ENCODE data around the gene MCUB. TPM values are rescaled to one million over a fixed set of nuclear protein-coding genes. Genes with fewer than 3 reads are reported as not detected.

The MCUB gene
- total RNA-seq, 1 donor = 22.8 TPM

- H3K36me3 ChIP-seq (ENCODE audit: insufficient read depth, low read length) = no peaks in the 10 kb centered on the region
- DNase-seq (ENCODE audit: insufficient read length, low spot score, missing footprints) = no peak
- no peak overlapping the region for H2AFZ ChIP-seq (ENCODE audit: low read length)
- no peak overlapping the region for H3K4me3 ChIP-seq (ENCODE audit: insufficient read depth, low read length)
- H3K27me3 ChIP-seq (ENCODE audit: insufficient read depth, low read length) = no peaks in the 10 kb centered on the region
- H4K20me1 ChIP-seq (ENCODE audit: insufficient read depth, low read length) = peaks cover 2% of the 10 kb centered on the region
- H3K9me3 ChIP-seq (ENCODE audit: low read depth, low read length) = no peaks in the 10 kb centered on the region
- no peak overlapping the region for H3K27ac ChIP-seq (ENCODE audit: low read depth, low read length)
- TF ChIP-seq CTCF (IDR thresholded peaks at IDR 0.05; ENCODE audit: extremely low read depth, low read depth, low read length) = no peak
- H3K79me2 ChIP-seq (ENCODE audit: insufficient read depth, low read length) = peaks cover 6% of the 10 kb centered on the region
- H3K4me1 ChIP-seq (ENCODE audit: insufficient read depth, low read length) = no peaks in the 10 kb centered on the region
- no peak overlapping the region for H3K4me2 ChIP-seq (ENCODE audit: insufficient read depth, low read length)
Observed at GRCh38 chr4:109572154-109572553, 12.1 kb downstream of the MCUB start.

GRCh38 chr4:109574443-109574850 is 14.4 kb downstream of the MCUB start:
- Histone ChIP-seq H3K4me2 (ENCODE audit: insufficient read depth, low read length) (no peak overlapping the region), H3K27me3 (ENCODE audit: insufficient read depth, low read length) (no peaks in the 10 kb centered on the region), H3K4me3 (ENCODE audit: insufficient read depth, low read length) (no peak overlapping the region), H4K20me1 (ENCODE audit: insufficient read depth, low read length) (peaks cover 2% of the 10 kb centered on the region), H3K27ac (ENCODE audit: low read depth, low read length) (no peak overlapping the region), H3K36me3 (ENCODE audit: insufficient read depth, low read length) (no peaks in the 10 kb centered on the region), H3K4me1 (ENCODE audit: insufficient read depth, low read length) (no peaks in the 10 kb centered on the region), H3K9me3 (ENCODE audit: low read depth, low read length) (no peaks in the 10 kb centered on the region), H2AFZ (ENCODE audit: low read length) (no peak overlapping the region), H3K79me2 (ENCODE audit: insufficient read depth, low read length) (peaks cover 6% of the 10 kb centered on the region)
- TF ChIP-seq CTCF (IDR thresholded peaks at IDR 0.05; ENCODE audit: extremely low read depth, low read depth, low read length) = peak; percentile 26
- DNase-seq (ENCODE audit: insufficient read length, low spot score, missing footprints) = no peak

- DNase-seq (ENCODE audit: insufficient read length, low spot score, missing footprints) = no peak
- TF ChIP-seq CTCF (IDR thresholded peaks at IDR 0.05; ENCODE audit: extremely low read depth, low read depth, low read length) = no peak
- no peak overlapping the region for H3K4me3 ChIP-seq (ENCODE audit: insufficient read depth, low read length)
- H3K4me1 ChIP-seq (ENCODE audit: insufficient read depth, low read length) = no peaks in the 10 kb centered on the region
- H3K27me3 ChIP-seq (ENCODE audit: insufficient read depth, low read length) = no peaks in the 10 kb centered on the region
- no peaks in the 10 kb centered on the region for H3K36me3 ChIP-seq (ENCODE audit: insufficient read depth, low read length)
- H3K27ac ChIP-seq (ENCODE audit: low read depth, low read length) = no peak overlapping the region
- H2AFZ ChIP-seq (ENCODE audit: low read length) = no peak overlapping the region
- no peak overlapping the region for H3K4me2 ChIP-seq (ENCODE audit: insufficient read depth, low read length)
- H3K79me2 ChIP-seq (ENCODE audit: insufficient read depth, low read length) = peaks cover 2% of the 10 kb centered on the region
- peaks cover 2% of the 10 kb centered on the region for H4K20me1 ChIP-seq (ENCODE audit: insufficient read depth, low read length)
- no peaks in the 10 kb centered on the region for H3K9me3 ChIP-seq (ENCODE audit: low read depth, low read length)
Observed at GRCh38 chr4:109574931-109575804, 15.1 kb downstream of the MCUB start.

GRCh38 chr4:109576462-109576861 is 16.4 kb downstream of the MCUB start:
- TF ChIP-seq CTCF (IDR thresholded peaks at IDR 0.05; ENCODE audit: extremely low read depth, low read depth, low read length) = no peak
- DNase-seq (ENCODE audit: insufficient read length, low spot score, missing footprints) = no peak
- H3K4me3 ChIP-seq (ENCODE audit: insufficient read depth, low read length) = no peak overlapping the region
- H2AFZ ChIP-seq (ENCODE audit: low read length) = no peak overlapping the region
- no peaks in the 10 kb centered on the region for H3K4me1 ChIP-seq (ENCODE audit: insufficient read depth, low read length)
- H3K27me3 ChIP-seq (ENCODE audit: insufficient read depth, low read length) = no peaks in the 10 kb centered on the region
- H3K79me2 ChIP-seq (ENCODE audit: insufficient read depth, low read length) = no peaks in the 10 kb centered on the region
- H3K9me3 ChIP-seq (ENCODE audit: low read depth, low read length) = no peaks in the 10 kb centered on the region
- H3K4me2 ChIP-seq (ENCODE audit: insufficient read depth, low read length) = no peak overlapping the region
- H3K36me3 ChIP-seq (ENCODE audit: insufficient read depth, low read length) = no peaks in the 10 kb centered on the region
- peaks cover 2% of the 10 kb centered on the region for H4K20me1 ChIP-seq (ENCODE audit: insufficient read depth, low read length)
- H3K27ac ChIP-seq (ENCODE audit: low read depth, low read length) = no peak overlapping the region

Measured in osteoblast (primary cell).